ENCODE measurements around the gene PTTG2.

The PTTG2 gene

GRCh38 chr4:37998226-37998625, 38.0 kb downstream of the PTTG2 start:
- Histone ChIP-seq H4K20me1 (ENCODE audit: control insufficient read depth, insufficient read depth, low read depth, low read length) (peaks cover 12% of the 10 kb centered on the region), H3K9me2 (replicated peaks; ENCODE audit: control insufficient read depth, low read length) (no peaks in the 10 kb centered on the region), H3K36me3 (ENCODE audit: control insufficient read depth, low read length) (peaks cover 81% of the 10 kb centered on the region), H3K27me3 (ENCODE audit: control insufficient read depth, low read length) (no peaks in the 10 kb centered on the region), H3K27ac (ENCODE audit: low read depth, low read length) (no peak overlapping the region), H3F3A (ENCODE audit: control insufficient read depth, insufficient read depth) (no peaks in the 10 kb centered on the region), H3K4me1 (ENCODE audit: control insufficient read depth, low read length) (peaks cover 85% of the 10 kb centered on the region), H3K9me3 (ENCODE audit: control insufficient read depth, insufficient read depth, low read length) (no peaks in the 10 kb centered on the region), H3K79me2 (ENCODE audit: control insufficient read depth, low read length) (peaks cover 100% of the 10 kb centered on the region), H3K4me2 (ENCODE audit: low read length) (no peak overlapping the region), H3K4me3 (ENCODE audit: low read length) (no peak overlapping the region)
- no peak for TF ChIP-seq CTCF (IDR thresholded peaks at IDR 0.05; ENCODE audit: low read depth, low read length, poor library complexity, severe bottlenecking)
- TF ChIP-seq EZH2phosphoT487 (IDR thresholded peaks at IDR 0.05; ENCODE audit: borderline replicate concordance, low read length): no peak

- Histone ChIP-seq H3F3A (ENCODE audit: control insufficient read depth, insufficient read depth) (no peaks in the 10 kb centered on the region), H3K4me1 (ENCODE audit: control insufficient read depth, low read length) (peaks cover 85% of the 10 kb centered on the region), H4K20me1 (ENCODE audit: control insufficient read depth, insufficient read depth, low read depth, low read length) (peaks cover 16% of the 10 kb centered on the region), H3K4me2 (ENCODE audit: low read length) (no peak overlapping the region), H3K9me3 (ENCODE audit: control insufficient read depth, insufficient read depth, low read length) (no peaks in the 10 kb centered on the region), H3K27ac (ENCODE audit: low read depth, low read length) (no peak overlapping the region), H3K4me3 (ENCODE audit: low read length) (no peak overlapping the region), H3K79me2 (ENCODE audit: control insufficient read depth, low read length) (peaks cover 100% of the 10 kb centered on the region), H3K27me3 (ENCODE audit: control insufficient read depth, low read length) (no peaks in the 10 kb centered on the region), H3K9me2 (replicated peaks; ENCODE audit: control insufficient read depth, low read length) (no peaks in the 10 kb centered on the region), H3K36me3 (ENCODE audit: control insufficient read depth, low read length) (peaks cover 76% of the 10 kb centered on the region)
- no peak for TF ChIP-seq CTCF (IDR thresholded peaks at IDR 0.05; ENCODE audit: low read depth, low read length, poor library complexity, severe bottlenecking)
- no peak for TF ChIP-seq EZH2phosphoT487 (IDR thresholded peaks at IDR 0.05; ENCODE audit: borderline replicate concordance, low read length)
Measured at GRCh38 chr4:37999000-37999716, 39.0 kb downstream of the PTTG2 start.

GRCh38 chr4:37999965-38000364, 39.8 kb downstream of the PTTG2 start:
- H3K9me3 ChIP-seq (ENCODE audit: control insufficient read depth, insufficient read depth, low read length): no peaks in the 10 kb centered on the region
- no peaks in the 10 kb centered on the region for H3F3A ChIP-seq (ENCODE audit: control insufficient read depth, insufficient read depth)
- H3K4me1 ChIP-seq (ENCODE audit: control insufficient read depth, low read length): peaks cover 85% of the 10 kb centered on the region
- no peak overlapping the region for H3K4me3 ChIP-seq (ENCODE audit: low read length)
- H3K4me2 ChIP-seq (ENCODE audit: low read length): no peak overlapping the region
- H3K27ac ChIP-seq (ENCODE audit: low read depth, low read length): no peak overlapping the region
- H3K9me2 ChIP-seq (replicated peaks; ENCODE audit: control insufficient read depth, low read length): no peaks in the 10 kb centered on the region
- peaks cover 100% of the 10 kb centered on the region for H3K79me2 ChIP-seq (ENCODE audit: control insufficient read depth, low read length)
- H3K27me3 ChIP-seq (ENCODE audit: control insufficient read depth, low read length): no peaks in the 10 kb centered on the region
- peaks cover 75% of the 10 kb centered on the region for H3K36me3 ChIP-seq (ENCODE audit: control insufficient read depth, low read length)
- peaks cover 24% of the 10 kb centered on the region for H4K20me1 ChIP-seq (ENCODE audit: control insufficient read depth, insufficient read depth, low read depth, low read length)
- no peak for TF ChIP-seq EZH2phosphoT487 (IDR thresholded peaks at IDR 0.05; ENCODE audit: borderline replicate concordance, low read length)
- no peak for TF ChIP-seq CTCF (IDR thresholded peaks at IDR 0.05; ENCODE audit: low read depth, low read length, poor library complexity, severe bottlenecking)

Measured in DOHH2 (cell line).